Measurements from ENCODE around the gene EDC4.

DNA sequence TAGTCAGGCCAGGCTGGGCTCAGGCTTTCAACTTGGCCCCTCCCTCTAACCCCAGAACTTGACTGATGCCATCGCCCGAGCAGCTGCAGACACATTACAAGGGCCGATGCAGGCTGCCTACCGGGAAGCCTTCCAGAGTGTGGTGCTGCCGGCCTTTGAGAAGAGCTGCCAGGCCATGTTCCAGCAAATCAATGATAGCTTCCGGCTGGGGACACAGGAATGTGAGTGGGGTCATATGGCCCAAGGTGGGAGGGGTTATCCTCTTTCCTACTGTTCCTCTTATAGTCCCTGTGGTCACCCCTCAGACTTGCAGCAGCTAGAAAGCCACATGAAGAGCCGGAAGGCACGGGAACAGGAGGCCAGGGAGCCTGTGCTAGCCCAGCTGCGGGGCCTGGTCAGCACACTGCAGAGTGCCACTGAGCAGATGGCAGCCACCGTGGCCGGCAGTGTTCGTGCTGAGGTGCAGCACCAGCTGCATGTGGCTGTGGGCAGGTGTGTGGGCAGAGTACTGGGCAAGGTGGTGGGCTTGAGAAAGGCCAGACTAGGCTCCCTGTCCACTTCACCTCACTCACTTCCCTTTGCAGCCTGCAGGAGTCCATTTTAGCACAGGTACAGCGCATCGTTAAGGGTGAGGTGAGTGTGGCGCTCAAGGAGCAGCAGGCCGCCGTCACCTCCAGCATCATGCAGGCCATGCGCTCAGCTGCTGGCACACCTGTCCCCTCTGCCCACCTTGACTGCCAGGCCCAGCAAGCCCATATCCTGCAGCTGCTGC lies 9.7 kb downstream of the EDC4 start:
- TF ChIP-seq CTCF (IDR thresholded peaks at IDR 0.05): no peak
- TF ChIP-seq POLR2AphosphoS5 (IDR thresholded peaks at IDR 0.05; ENCODE audit: low read depth, low read length): no peak
- no peak for TF ChIP-seq TCF7L2 (IDR thresholded peaks at IDR 0.05; ENCODE audit: low read depth, low read length)

Data from Panc1 (cell line).